Osteocyte (in vitro differentiated cells): ENCODE measurements around the gene IPO4. TPM values are rescaled to one million over a fixed set of nuclear protein-coding genes. Genes with fewer than 3 reads are reported as not detected.

Experiments used
- DNase-seq: peaks from one replicate; pipeline ENCODE4 v3.0.0; 2021; ENCODE audit warnings: mixed read lengths; ENCODE audit not compliant: unreplicated experiment; ENCODE audit errors: extremely low spot score
- H3K27ac Mint-ChIP-seq: one replicate; pipeline ENCODE4 v1.8.0; 2021; ENCODE audit warnings: mild to moderate bottlenecking, mixed read lengths; ENCODE audit not compliant: unreplicated experiment
- H3K27me3 Mint-ChIP-seq: one replicate; pipeline ENCODE4 v1.8.0; 2021; ENCODE audit warnings: mixed read lengths; ENCODE audit not compliant: unreplicated experiment
- H3K36me3 Mint-ChIP-seq: one replicate; pipeline ENCODE4 v1.8.0; 2021; ENCODE audit warnings: mixed read lengths; ENCODE audit not compliant: unreplicated experiment
- H3K4me1 Mint-ChIP-seq: one replicate; pipeline ENCODE4 v1.8.0; 2021; ENCODE audit warnings: mixed read lengths; ENCODE audit not compliant: unreplicated experiment
- H3K4me3 Mint-ChIP-seq: one replicate; pipeline ENCODE4 v1.8.0; 2021; ENCODE audit warnings: mild to moderate bottlenecking, moderate library complexity, mixed read lengths; ENCODE audit not compliant: unreplicated experiment
- H3K9me3 Mint-ChIP-seq: one replicate; pipeline ENCODE4 v1.8.0; 2021; ENCODE audit warnings: mixed read lengths; ENCODE audit not compliant: unreplicated experiment
- CTCF ChIP-seq: fragments of 200-600 bp; sonication (generic); IDR thresholded peaks from 2 replicates; pipeline ENCODE4 v1.5.0; 2021; ENCODE audit warnings: antibody characterized with exemption, mild to moderate bottlenecking, moderate library complexity
- long read RNA-seq: library from polyadenylated mRNA; unstranded; transcript quantifications from one replicate; pipeline ENCODE4 v2.0.0, GENCODE V29; 2021
- total RNA-seq: library from RNA; stranded (reverse); gene quantifications from 2 replicates; pipeline ENCODE4 v1.2.1, GENCODE V29; 2021

IPO4 gene
- total RNA-seq, result 34.6 and 36.5 TPM in 2 replicates
- long read RNA-seq, transcript IPO4-201 (30 exons, 3,646 nt), result major isoform, 31 of 35 reads
- long read RNA-seq, partial matches to known transcripts, result 1 of 35 reads
- long read RNA-seq, other reads (novel, unspliced or antisense), result 3 of 35 reads

- no peaks in the 10 kb centered on the region for H3K9me3 Mint-ChIP-seq
- peaks cover 16% of the 10 kb centered on the region for H3K36me3 Mint-ChIP-seq
- DNase-seq, result peak; percentile 97
- no peak for TF ChIP-seq CTCF
- peaks cover 23% of the 10 kb centered on the region for H3K4me1 Mint-ChIP-seq
- peak within 1 kb of the TSS; percentile 89 for H3K27ac Mint-ChIP-seq
- H3K27me3 Mint-ChIP-seq, result no peaks in the 10 kb centered on the region
- peak within 1 kb of the TSS; percentile 87 for H3K4me3 Mint-ChIP-seq
Measured at GRCh38 chr14:24188251-24189058, at the start of gene IPO4. Gene IPO4 (minus strand): TSS chr14:24188816. CDS start chr14:24188787, 29 bp downstream.

- H3K27ac Mint-ChIP-seq, result no peak overlapping the region
- H3K27me3 Mint-ChIP-seq, result no peaks in the 10 kb centered on the region
- H3K9me3 Mint-ChIP-seq, result no peaks in the 10 kb centered on the region
- H3K4me3 Mint-ChIP-seq, result no peak overlapping the region
- DNase-seq, result no peak
- peaks cover 43% of the 10 kb centered on the region for H3K36me3 Mint-ChIP-seq
- TF ChIP-seq CTCF, result no peak
- H3K4me1 Mint-ChIP-seq, result peaks cover 51% of the 10 kb centered on the region
Measured at GRCh38 chr14:24238123-24238522, 49.5 kb upstream of the IPO4 start.

GRCh38 chr14:24237463-24237955, 48.9 kb upstream of the IPO4 start:
- H3K27me3 Mint-ChIP-seq, result no peaks in the 10 kb centered on the region
- H3K4me1 Mint-ChIP-seq, result peaks cover 49% of the 10 kb centered on the region
- TF ChIP-seq CTCF, result no peak
- H3K27ac Mint-ChIP-seq, result peak overlapping the region; percentile 6
- H3K9me3 Mint-ChIP-seq, result no peaks in the 10 kb centered on the region
- H3K36me3 Mint-ChIP-seq, result peaks cover 43% of the 10 kb centered on the region
- no peak for DNase-seq
- no peak overlapping the region for H3K4me3 Mint-ChIP-seq

- Mint-ChIP-seq H3K36me3 (peaks cover 43% of the 10 kb centered on the region), H3K9me3 (no peaks in the 10 kb centered on the region), H3K27ac (no peak overlapping the region), H3K4me1 (peaks cover 47% of the 10 kb centered on the region), H3K4me3 (no peak overlapping the region), H3K27me3 (no peaks in the 10 kb centered on the region)
- DNase-seq, result no peak
- TF ChIP-seq CTCF, result no peak
Measured at GRCh38 chr14:24236689-24237462, 48.3 kb upstream of the IPO4 start.
